ENCODE measurements around the gene CFP. TPM values are rescaled to one million over a fixed set of nuclear protein-coding genes. Genes with fewer than 3 reads are reported as not detected.

Gene CFP
- total and polyA plus RNA-seq, 2 donors (not counting 1 experiment from before 2014, with no cell fraction given): 0.59 to 3.8 TPM

- no peak overlapping the region for H3K4me3 ChIP-seq (ENCODE audit: control extremely low read depth in 1 of 5, extremely low read depth in 1 of 5, insufficient read depth in 1 of 5, low read depth in 2 of 5, low read length in 4 of 5)
- no peak overlapping the region for H3K4me2 ChIP-seq (replicated peaks; ENCODE audit: low read depth, low read length, poor library complexity, severe bottlenecking)
- H3K27ac Mint-ChIP-seq: no peak overlapping the region
- H3K9me3 ChIP-seq (ENCODE audit: control extremely low read depth in 1 of 3, control insufficient read depth in 2 of 3, insufficient read depth in 1 of 3, low read length in 2 of 3): no peaks in the 10 kb centered on the region
- ChIA-PET CTCF (interaction anchor here (1.7 kb wide), 1 partner anchor 10 kb away, joined by 3 read pairs; no protein-coding TSS in a partner anchor), POLR2A (no interaction called here)
- no peaks in the 10 kb centered on the region for H3K79me2 ChIP-seq (ENCODE audit: control insufficient read depth, insufficient read depth, low read length)
- no peak for TF ChIP-seq CTCF (IDR thresholded peaks at IDR 0.05)
- no peak for TF ChIP-seq EZH2 (IDR thresholded peaks at IDR 0.05; ENCODE audit: borderline replicate concordance, insufficient read depth, low read depth, low read length, poor library complexity, severe bottlenecking)
- no peak overlapping the region for H2AFZ ChIP-seq (ENCODE audit: insufficient read depth, low read depth, low read length, poor library complexity, severe bottlenecking)
- H3K27me3 ChIP-seq (replicated peaks in 1 of 4; ENCODE audit: control extremely low read depth in 1 of 4, control insufficient read depth in 3 of 4, insufficient read depth in 4 of 4, low read length in 3 of 4): no peaks in the 10 kb centered on the region
- WGBS (ENCODE audit: insufficient coverage): 78% methylated on average over 10 of the region's 14 CpGs
- ATAC-seq (ENCODE audit: low read depth): no peak
- H3K9me3 Mint-ChIP-seq (ENCODE audit: insufficient read depth): no peaks in the 10 kb centered on the region
- H3K4me3 Mint-ChIP-seq: no peak overlapping the region
- peaks cover 0 to 13% of the 10 kb centered on the region in 2 experiments for H3K36me3 ChIP-seq (replicated peaks in 1 of 2; ENCODE audit: control extremely low read depth in 1 of 2, control insufficient read depth in 1 of 2, extremely low read depth in 1 of 2, insufficient read depth in 2 of 2, low read length in 1 of 2)
- H3K4me1 Mint-ChIP-seq: peaks cover 20% of the 10 kb centered on the region
- no peak for DNase-seq
- H3K4me1 ChIP-seq (ENCODE audit: control insufficient read depth in 2 of 2, insufficient read depth in 2 of 2, low read length in 2 of 2): peaks cover 7 to 16% of the 10 kb centered on the region in 2 donors
- no peaks in the 10 kb centered on the region for H4K20me1 ChIP-seq (ENCODE audit: control insufficient read depth, insufficient read depth, low read length, poor library complexity, severe bottlenecking)
- intact Hi-C loops (cut with micrococcal nuclease): no loop called here
- no peak overlapping the region for H3K9ac ChIP-seq (ENCODE audit: low read length)
- no peaks in the 10 kb centered on the region for H3K27me3 Mint-ChIP-seq
- H3K27ac ChIP-seq (ENCODE audit: low read length in 2 of 2): no peak overlapping the region
Measured at GRCh38 chrX:47633689-47634590, 4.2 kb upstream of the CFP start.

GRCh38 chrX:47632666-47633065, 2.9 kb upstream of the CFP start:
- TF ChIP-seq CTCF (IDR thresholded peaks at IDR 0.05) (no peak), EZH2 (IDR thresholded peaks at IDR 0.05; ENCODE audit: borderline replicate concordance, insufficient read depth, low read depth, low read length, poor library complexity, severe bottlenecking) (no peak)
- 80% methylated on average over 2 of the region's 4 CpGs for WGBS (ENCODE audit: insufficient coverage)
- Mint-ChIP-seq H3K4me3 (no peak overlapping the region), H3K27me3 (no peaks in the 10 kb centered on the region), H3K9me3 (ENCODE audit: insufficient read depth) (no peaks in the 10 kb centered on the region), H3K27ac (no peak overlapping the region), H3K4me1 (peaks cover 20% of the 10 kb centered on the region)
- Histone ChIP-seq H3K9me3 (ENCODE audit: control extremely low read depth in 1 of 3, control insufficient read depth in 2 of 3, insufficient read depth in 1 of 3, low read length in 2 of 3) (no peaks in the 10 kb centered on the region), H3K4me3 (ENCODE audit: control extremely low read depth in 1 of 5, extremely low read depth in 1 of 5, insufficient read depth in 1 of 5, low read depth in 2 of 5, low read length in 4 of 5) (no peak overlapping the region), H3K36me3 (replicated peaks in 1 of 2; ENCODE audit: control extremely low read depth in 1 of 2, control insufficient read depth in 1 of 2, extremely low read depth in 1 of 2, insufficient read depth in 2 of 2, low read length in 1 of 2) (peaks cover 0 to 7% of the 10 kb centered on the region in 2 experiments), H4K20me1 (ENCODE audit: control insufficient read depth, insufficient read depth, low read length, poor library complexity, severe bottlenecking) (no peaks in the 10 kb centered on the region), H3K4me2 (replicated peaks; ENCODE audit: low read depth, low read length, poor library complexity, severe bottlenecking) (no peak overlapping the region), H3K4me1 (ENCODE audit: control insufficient read depth in 2 of 2, insufficient read depth in 2 of 2, low read length in 2 of 2) (peaks cover 7 to 12% of the 10 kb centered on the region in 2 donors), H3K9ac (ENCODE audit: low read length) (no peak overlapping the region), H3K27ac (ENCODE audit: low read length in 2 of 2) (no peak overlapping the region), H3K27me3 (replicated peaks in 1 of 4; ENCODE audit: control extremely low read depth in 1 of 4, control insufficient read depth in 3 of 4, insufficient read depth in 4 of 4, low read length in 3 of 4) (no peaks in the 10 kb centered on the region), H2AFZ (ENCODE audit: insufficient read depth, low read depth, low read length, poor library complexity, severe bottlenecking) (no peak overlapping the region), H3K79me2 (ENCODE audit: control insufficient read depth, insufficient read depth, low read length) (no peaks in the 10 kb centered on the region)
- intact Hi-C loops (cut with micrococcal nuclease): no loop called here
- ChIA-PET POLR2A (no interaction called here), CTCF (no interaction called here)
- DNase-seq (no peak), ATAC-seq (ENCODE audit: low read depth) (no peak)

Measured in B cell (primary cell).